Measurements from ENCODE around the gene PTPRT.

The PTPRT gene

DNA sequence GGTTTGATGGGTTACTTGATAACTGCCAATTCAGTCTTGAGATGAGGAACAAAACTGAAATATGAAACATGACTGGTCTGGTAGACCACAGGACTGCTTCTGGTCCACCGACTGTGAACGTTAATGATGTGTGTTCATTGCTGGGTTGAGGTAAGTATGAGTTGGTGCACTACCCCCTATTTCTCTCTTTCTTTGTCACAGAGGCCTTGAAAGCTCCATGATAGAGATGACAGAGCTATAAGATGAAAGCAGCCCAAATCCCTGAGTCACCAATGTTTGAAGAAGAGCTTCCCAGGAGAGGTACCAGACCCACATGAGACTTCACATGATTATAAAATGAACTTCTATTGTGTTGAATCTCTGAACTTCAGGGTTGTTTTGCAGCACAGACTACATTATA lies 555.5 kb downstream of the PTPRT start:
- TF ChIP-seq BHLHE40 (IDR thresholded peaks at IDR 0.05; ENCODE audit: borderline replicate concordance) = no peak
- TF ChIP-seq HDGF (IDR thresholded peaks at IDR 0.05; ENCODE audit: borderline replicate concordance) = no peak
- TF ChIP-seq TARDBP (IDR thresholded peaks at IDR 0.05) = no peak
- no peak for TF ChIP-seq L3MBTL2 (conservative IDR thresholded peaks at IDR 0.05)
- TF ChIP-seq, protein P1, sequence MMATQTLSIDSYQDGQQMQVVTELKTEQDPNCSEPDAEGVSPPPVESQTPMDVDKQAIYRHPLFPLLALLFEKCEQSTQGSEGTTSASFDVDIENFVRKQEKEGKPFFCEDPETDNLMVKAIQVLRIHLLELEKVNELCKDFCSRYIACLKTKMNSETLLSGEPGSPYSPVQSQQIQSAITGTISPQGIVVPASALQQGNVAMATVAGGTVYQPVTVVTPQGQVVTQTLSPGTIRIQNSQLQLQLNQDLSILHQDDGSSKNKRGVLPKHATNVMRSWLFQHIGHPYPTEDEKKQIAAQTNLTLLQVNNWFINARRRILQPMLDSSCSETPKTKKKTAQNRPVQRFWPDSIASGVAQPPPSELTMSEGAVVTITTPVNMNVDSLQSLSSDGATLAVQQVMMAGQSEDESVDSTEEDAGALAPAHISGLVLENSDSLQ (IDR thresholded peaks at IDR 0.05) = no peak
- no peak for TF ChIP-seq FOXA1 (IDR thresholded peaks at IDR 0.05)
- TF ChIP-seq CTBP1 (IDR thresholded peaks at IDR 0.05; ENCODE audit: borderline replicate concordance) = no peak
- TF ChIP-seq ZNF384 (IDR thresholded peaks at IDR 0.05) = no peak
- no peak for TF ChIP-seq ARNT (IDR thresholded peaks at IDR 0.05)
- no peak for TF ChIP-seq SP1 (IDR thresholded peaks at IDR 0.05)
- no peak for TF ChIP-seq NFRKB (IDR thresholded peaks at IDR 0.05)
- TF ChIP-seq FOXK2 (IDR thresholded peaks at IDR 0.05) = no peak
- TF ChIP-seq FOXM1 (IDR thresholded peaks at IDR 0.05; ENCODE audit: borderline replicate concordance) = no peak
- no peak for TF ChIP-seq SUZ12 (IDR thresholded peaks at IDR 0.05)
- no peak for TF ChIP-seq LEF1 (IDR thresholded peaks at IDR 0.05; ENCODE audit: borderline replicate concordance)
- TF ChIP-seq ELF4 (IDR thresholded peaks at IDR 0.05) = no peak
- ChIA-PET POLR2A (no interaction called here), CTCF (no interaction called here)
- no peak for DNase-seq (ENCODE audit: extremely low spot score)

DNA sequence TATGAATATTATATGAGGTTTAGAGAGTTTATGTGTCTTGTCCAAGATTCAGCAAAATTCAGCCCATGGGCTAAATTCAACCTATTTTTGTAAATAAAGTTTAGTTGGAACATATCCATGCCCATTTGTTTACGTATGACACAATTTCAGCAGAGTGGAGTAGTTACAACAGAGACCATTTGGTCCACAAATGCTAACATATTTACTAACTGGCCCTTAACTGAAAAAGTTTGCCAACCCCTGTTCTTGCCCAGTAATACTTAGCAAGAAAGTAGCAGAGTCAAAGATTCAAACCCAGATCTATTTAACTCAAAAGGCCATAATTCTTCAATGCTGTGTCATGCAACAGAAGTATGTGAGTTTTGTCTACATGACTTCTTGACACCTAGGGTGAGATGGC lies 561.0 kb downstream of the PTPRT start:
- CTCF ChIA-PET = no interaction called here
- no peak for TF ChIP-seq CTBP1 (IDR thresholded peaks at IDR 0.05; ENCODE audit: borderline replicate concordance)
- TF ChIP-seq ZNF384 (IDR thresholded peaks at IDR 0.05) = no peak
- TF ChIP-seq SUZ12 (IDR thresholded peaks at IDR 0.05) = no peak
- no peak for TF ChIP-seq FOXA1 (IDR thresholded peaks at IDR 0.05)
- TF ChIP-seq L3MBTL2 (conservative IDR thresholded peaks at IDR 0.05) = no peak
- no peak for TF ChIP-seq HDGF (IDR thresholded peaks at IDR 0.05; ENCODE audit: borderline replicate concordance)
- TF ChIP-seq BHLHE40 (IDR thresholded peaks at IDR 0.05; ENCODE audit: borderline replicate concordance) = no peak
- TF ChIP-seq ELF4 (IDR thresholded peaks at IDR 0.05) = no peak
- TF ChIP-seq FOXK2 (IDR thresholded peaks at IDR 0.05) = no peak
- TF ChIP-seq LEF1 (IDR thresholded peaks at IDR 0.05; ENCODE audit: borderline replicate concordance) = no peak
- TF ChIP-seq SP1 (IDR thresholded peaks at IDR 0.05) = no peak
- no peak for TF ChIP-seq FOXM1 (IDR thresholded peaks at IDR 0.05; ENCODE audit: borderline replicate concordance)
- no peak for TF ChIP-seq NFRKB (IDR thresholded peaks at IDR 0.05)
- no peak for TF ChIP-seq TARDBP (IDR thresholded peaks at IDR 0.05)
- no peak for TF ChIP-seq ARNT (IDR thresholded peaks at IDR 0.05)
- TF ChIP-seq, protein P1 (IDR thresholded peaks at IDR 0.05) = no peak
- POLR2A ChIA-PET = no interaction called here
- DNase-seq (ENCODE audit: extremely low spot score) = no peak

DNA sequence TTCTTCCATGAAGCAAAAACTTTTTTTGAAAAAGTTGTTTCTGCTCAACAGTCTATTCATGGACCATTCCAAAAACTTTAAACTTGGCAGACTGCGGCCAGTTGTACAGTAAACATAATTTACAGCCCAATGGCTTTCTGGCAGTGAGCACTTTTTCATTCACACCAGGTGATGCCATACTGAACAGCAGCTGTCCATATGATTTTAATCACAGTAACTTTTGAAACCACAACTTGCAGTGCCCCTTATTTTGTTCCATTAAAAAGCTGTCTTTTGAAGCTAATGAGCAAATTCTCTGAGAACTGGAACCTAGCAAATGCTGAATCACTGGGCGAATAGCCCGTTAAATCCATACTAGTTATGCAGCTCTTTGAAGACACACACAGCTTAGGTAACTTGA lies 576.6 kb downstream of the PTPRT start:
- DNase-seq (ENCODE audit: extremely low spot score) = no peak
- POLR2A ChIA-PET = no interaction called here
- TF ChIP-seq SUZ12 (IDR thresholded peaks at IDR 0.05) (no peak), LEF1 (IDR thresholded peaks at IDR 0.05; ENCODE audit: borderline replicate concordance) (no peak), TARDBP (IDR thresholded peaks at IDR 0.05) (no peak), FOXM1 (IDR thresholded peaks at IDR 0.05; ENCODE audit: borderline replicate concordance) (no peak), ARNT (IDR thresholded peaks at IDR 0.05) (no peak), ELF4 (IDR thresholded peaks at IDR 0.05) (no peak), CTBP1 (IDR thresholded peaks at IDR 0.05; ENCODE audit: borderline replicate concordance) (no peak)
- TF ChIP-seq, protein P1 (IDR thresholded peaks at IDR 0.05) = no peak
- CTCF ChIA-PET = no interaction called here

DNA sequence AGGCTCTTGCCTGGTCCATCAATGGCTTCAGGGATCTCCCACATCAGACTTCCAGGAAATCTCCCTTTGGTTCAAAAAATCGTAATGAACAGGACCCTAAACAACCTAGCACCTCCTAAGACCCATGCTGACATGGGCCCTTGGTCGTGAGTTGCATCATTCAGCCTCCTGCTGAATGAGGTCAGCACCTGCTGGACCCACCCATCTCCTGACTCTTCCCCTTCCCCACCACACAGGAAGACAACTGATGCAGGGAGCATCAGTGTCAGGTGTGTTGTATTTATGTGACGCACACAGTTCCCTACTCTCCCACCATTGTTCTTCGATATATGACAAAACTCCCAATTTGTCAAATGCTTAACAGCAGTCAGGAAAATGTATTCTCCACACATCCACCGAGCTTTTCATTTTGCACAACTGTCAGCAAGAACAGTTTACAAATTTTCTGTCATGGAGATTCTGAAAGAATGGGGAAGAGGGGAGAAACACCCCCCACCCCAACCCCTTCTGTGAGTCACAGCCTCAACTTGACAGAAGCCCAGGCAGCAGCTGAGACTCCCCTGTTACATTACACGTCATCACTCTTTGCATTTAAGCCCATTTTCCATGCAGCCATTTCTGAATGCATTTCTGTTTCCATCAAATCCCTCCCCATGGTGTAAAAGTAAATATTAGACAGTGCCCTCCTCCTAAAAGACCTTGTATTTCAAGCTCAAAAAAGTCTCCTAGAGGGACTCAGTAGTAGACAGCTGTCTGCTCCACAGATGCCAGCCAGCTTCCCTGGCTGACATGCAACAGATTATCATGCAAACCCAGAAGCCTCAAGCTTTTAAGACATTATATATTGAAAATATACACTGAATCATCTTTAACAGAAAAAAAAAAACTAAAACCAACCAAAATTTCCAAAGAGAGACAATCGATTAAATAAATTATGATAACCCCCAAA lies 577.5 kb downstream of the PTPRT start:
- DNase-seq (ENCODE audit: extremely low spot score) = no peak
- ChIA-PET CTCF (no interaction called here), POLR2A (no interaction called here)
- TF ChIP-seq FOXK2 (IDR thresholded peaks at IDR 0.05) = no peak
- no peak for TF ChIP-seq CTBP1 (IDR thresholded peaks at IDR 0.05; ENCODE audit: borderline replicate concordance)
- TF ChIP-seq SP1 (IDR thresholded peaks at IDR 0.05) = no peak
- TF ChIP-seq, protein P1 (IDR thresholded peaks at IDR 0.05) = no peak
- TF ChIP-seq NFRKB (IDR thresholded peaks at IDR 0.05) = no peak
- no peak for TF ChIP-seq HDGF (IDR thresholded peaks at IDR 0.05; ENCODE audit: borderline replicate concordance)
- TF ChIP-seq L3MBTL2 (conservative IDR thresholded peaks at IDR 0.05) = no peak
- no peak for TF ChIP-seq SUZ12 (IDR thresholded peaks at IDR 0.05)
- TF ChIP-seq FOXA1 (IDR thresholded peaks at IDR 0.05) = no peak
- no peak for TF ChIP-seq LEF1 (IDR thresholded peaks at IDR 0.05; ENCODE audit: borderline replicate concordance)

DNA sequence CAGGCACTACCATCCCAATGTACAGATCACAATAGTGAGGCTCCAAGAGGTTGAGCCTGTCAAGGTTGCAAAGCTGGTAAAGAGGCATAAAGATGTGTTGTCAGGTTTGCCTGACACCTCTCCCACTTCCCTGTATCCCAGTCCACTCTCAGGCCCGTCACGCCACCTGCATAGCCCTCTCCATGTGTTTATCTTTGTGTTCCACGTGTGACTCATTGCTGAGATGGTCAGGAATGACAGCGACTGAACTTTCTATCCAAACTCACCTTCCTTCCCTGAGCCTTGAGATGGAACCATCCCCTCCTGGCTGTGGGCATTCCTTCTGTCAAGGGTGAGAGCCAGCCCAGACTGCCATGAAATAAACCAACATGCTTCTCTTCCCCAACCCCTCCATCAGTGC lies 578.3 kb downstream of the PTPRT start:
- POLR2A ChIA-PET = no interaction called here
- TF ChIP-seq ZNF384 (IDR thresholded peaks at IDR 0.05) (no peak), L3MBTL2 (conservative IDR thresholded peaks at IDR 0.05) (no peak), SUZ12 (IDR thresholded peaks at IDR 0.05) (no peak), SP1 (IDR thresholded peaks at IDR 0.05) (no peak), FOXK2 (IDR thresholded peaks at IDR 0.05) (no peak), FOXA1 (IDR thresholded peaks at IDR 0.05) (no peak), BHLHE40 (IDR thresholded peaks at IDR 0.05; ENCODE audit: borderline replicate concordance) (no peak), HDGF (IDR thresholded peaks at IDR 0.05; ENCODE audit: borderline replicate concordance) (no peak), NFRKB (IDR thresholded peaks at IDR 0.05) (no peak), FOXM1 (IDR thresholded peaks at IDR 0.05; ENCODE audit: borderline replicate concordance) (no peak), ARNT (IDR thresholded peaks at IDR 0.05) (no peak), LEF1 (IDR thresholded peaks at IDR 0.05; ENCODE audit: borderline replicate concordance) (no peak), TARDBP (IDR thresholded peaks at IDR 0.05) (no peak), CTBP1 (IDR thresholded peaks at IDR 0.05; ENCODE audit: borderline replicate concordance) (no peak), ELF4 (IDR thresholded peaks at IDR 0.05) (no peak)
- TF ChIP-seq, protein P1 (IDR thresholded peaks at IDR 0.05) = no peak
- DNase-seq (ENCODE audit: extremely low spot score) = no peak
- CTCF ChIA-PET = no interaction called here
